Prostate gland (tissue), 2 donors: ENCODE results near the gene NRXN3. TPM values are rescaled to one million over a fixed set of nuclear protein-coding genes. Genes with fewer than 3 reads are reported as not detected.

Experiments
- DNase-seq: peaks from one replicate; pipeline ENCODE4 v3.0.0-alpha.2; 2019; ENCODE audit warnings: low spot score
- H3K27ac ChIP-seq, 2 donors: fragments of 200-600 bp; sonication (generic); 2 replicates each; pipeline ENCODE4 v1.5.1; 2017 to 2019
- H3K27me3 ChIP-seq: fragments of 200-600 bp; sonication (generic); replicated peaks from 2 replicates; pipeline ENCODE4 v1.5.1; 2019; ENCODE audit not compliant: insufficient read depth
- H3K36me3 ChIP-seq, 2 donors: fragments of 200-600 bp; sonication (generic); 1 replicate in 1 of 2; 2 replicates in 1 of 2; pipeline versions ENCODE4 v1.5.1 to v1.8.1; 2017 to 2019
- H3K4me1 ChIP-seq: fragments of 200-600 bp; sonication (generic); replicated peaks from 2 replicates; pipeline ENCODE4 v1.5.1; 2019
- H3K4me3 ChIP-seq, 2 donors: fragments of 200-600 bp; sonication (generic); 2 replicates each; pipeline ENCODE4 v1.5.1; 2017 to 2019
- H3K9me3 ChIP-seq: fragments of 200-600 bp; sonication (generic); 2 replicates; pipeline ENCODE4 v1.5.1; 2017
- POLR2A ChIP-seq: fragments of 450-650 bp; IDR thresholded peaks from one replicate; pipeline ENCODE4 v1.6.1; 2016; ENCODE audit warnings: antibody characterized with exemption, mild to moderate bottlenecking
- POLR2AphosphoS5 ChIP-seq: sonication (generic); formaldehyde crosslinking; IDR thresholded peaks from one replicate; pipeline ENCODE4 v1.6.1; 2017; ENCODE audit warnings: antibody characterized with exemption
- WGBS: methylation state at CpG from one replicate; pipeline ENCODE4 v1.1.5; 2018; 5-methylcytosine and 5-hydroxymethylcytosine counted together
- intact Hi-C: fragments of 100-400 bp; cut with DNase I; formaldehyde crosslinking; loops from one replicate; pipeline ENCODE4 v1.14.2; 2022
- total RNA-seq, 2 donors: library from RNA; depleted of rRNA; stranded (reverse); fragments of >200 nt; gene quantifications; one replicate each; pipeline ENCODE4 v1.1.0, GENCODE V29; 2016
- TF ChIP-seq, protein P1 (sequence below), 4 experiments: fragments of 200-600 bp in 2 of 4; fragments of 450-650 bp in 2 of 4; sonication (generic) in 2 of 4; IDR thresholded peaks; 1 replicate in 3 of 4; 2 replicates in 1 of 4; pipeline ENCODE4 v1.5.1; 2016 to 2019; ENCODE audit warnings: antibody characterized with exemption in 4 of 4, mild to moderate bottlenecking in 2 of 4, moderate library complexity in 2 of 4

Gene NRXN3
- total RNA-seq, 2 donors from 2014 or later, result 6.6 to 8.2 TPM

DNA sequence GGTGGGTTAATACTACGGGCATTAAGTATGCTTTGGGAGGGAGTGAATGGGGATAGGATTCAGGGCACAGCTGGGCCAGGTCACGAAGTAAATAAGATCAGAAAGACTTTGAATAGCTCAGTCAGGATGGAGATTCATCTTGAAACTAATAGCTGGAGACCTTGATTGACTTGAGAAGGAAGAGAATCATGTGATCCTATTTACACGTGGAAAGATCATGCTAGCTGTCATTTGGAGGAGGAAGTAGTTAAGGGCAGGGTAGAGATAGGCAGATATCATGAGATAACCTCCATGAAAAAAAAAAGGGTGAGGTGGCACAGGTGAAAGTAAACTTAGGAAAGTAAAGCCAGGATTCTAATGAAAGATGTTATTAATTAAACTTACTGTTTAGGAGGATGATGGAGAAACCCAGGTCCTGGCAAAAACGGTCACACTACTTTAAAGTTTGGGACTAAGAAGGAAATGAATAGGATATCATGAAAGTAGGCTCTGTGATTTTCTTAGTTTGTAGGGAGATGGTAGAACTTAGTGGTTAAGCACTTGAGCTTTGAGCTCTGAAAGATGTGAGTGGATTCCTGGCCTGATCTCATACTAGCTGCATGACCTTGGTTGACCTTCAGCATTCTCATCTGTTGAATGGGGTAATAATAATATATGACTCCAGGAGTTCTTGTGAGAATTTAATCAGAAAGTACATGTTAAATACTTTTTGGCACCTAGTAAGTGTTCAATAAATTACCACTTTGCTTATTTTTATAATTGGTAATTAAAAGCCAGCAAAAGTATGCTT lies 439.0 kb downstream of the NRXN3 start:
- Histone ChIP-seq H3K36me3 (no peaks in the 10 kb centered on the region), H3K9me3 (no peaks in the 10 kb centered on the region), H3K27me3 (no peaks in the 10 kb centered on the region), H3K27ac (no peak overlapping the region), H3K4me1 (no peaks in the 10 kb centered on the region), H3K4me3 (no peak overlapping the region)
- DNase-seq, result no peak
- intact Hi-C loops, result no loop called here
- TF ChIP-seq, protein P1, sequence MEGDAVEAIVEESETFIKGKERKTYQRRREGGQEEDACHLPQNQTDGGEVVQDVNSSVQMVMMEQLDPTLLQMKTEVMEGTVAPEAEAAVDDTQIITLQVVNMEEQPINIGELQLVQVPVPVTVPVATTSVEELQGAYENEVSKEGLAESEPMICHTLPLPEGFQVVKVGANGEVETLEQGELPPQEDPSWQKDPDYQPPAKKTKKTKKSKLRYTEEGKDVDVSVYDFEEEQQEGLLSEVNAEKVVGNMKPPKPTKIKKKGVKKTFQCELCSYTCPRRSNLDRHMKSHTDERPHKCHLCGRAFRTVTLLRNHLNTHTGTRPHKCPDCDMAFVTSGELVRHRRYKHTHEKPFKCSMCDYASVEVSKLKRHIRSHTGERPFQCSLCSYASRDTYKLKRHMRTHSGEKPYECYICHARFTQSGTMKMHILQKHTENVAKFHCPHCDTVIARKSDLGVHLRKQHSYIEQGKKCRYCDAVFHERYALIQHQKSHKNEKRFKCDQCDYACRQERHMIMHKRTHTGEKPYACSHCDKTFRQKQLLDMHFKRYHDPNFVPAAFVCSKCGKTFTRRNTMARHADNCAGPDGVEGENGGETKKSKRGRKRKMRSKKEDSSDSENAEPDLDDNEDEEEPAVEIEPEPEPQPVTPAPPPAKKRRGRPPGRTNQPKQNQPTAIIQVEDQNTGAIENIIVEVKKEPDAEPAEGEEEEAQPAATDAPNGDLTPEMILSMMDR (IDR thresholded peaks at IDR 0.05), result no peak
- WGBS, result 69% methylated on average over 4 of the region's 4 CpGs

DNA sequence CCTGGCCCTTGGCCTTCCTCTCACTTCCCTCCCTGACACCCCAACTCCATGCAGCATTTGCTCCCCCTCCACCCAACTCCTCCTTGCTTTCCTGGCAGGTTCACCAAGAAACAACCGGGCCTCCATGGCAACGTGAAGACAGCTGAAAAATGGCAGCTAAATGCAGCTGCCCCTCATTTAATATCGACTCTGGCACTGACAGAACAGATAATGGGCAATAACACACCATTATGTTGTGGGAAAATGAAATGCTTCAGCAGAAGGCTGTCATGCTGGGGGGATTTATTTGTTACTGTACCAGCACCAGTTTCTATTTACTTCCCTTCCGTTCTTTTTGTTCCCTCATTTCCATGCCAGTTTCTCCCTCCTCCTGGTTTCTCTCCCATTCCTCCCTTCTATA lies 440.8 kb downstream of the NRXN3 start:
- no peak for DNase-seq
- TF ChIP-seq, protein P1 (IDR thresholded peaks at IDR 0.05), result no peak
- TF ChIP-seq POLR2AphosphoS5 (no peak), POLR2A (no peak)
- Histone ChIP-seq H3K9me3 (no peaks in the 10 kb centered on the region), H3K27ac (no peak overlapping the region), H3K4me1 (no peaks in the 10 kb centered on the region), H3K27me3 (no peaks in the 10 kb centered on the region), H3K36me3 (no peaks in the 10 kb centered on the region), H3K4me3 (no peak overlapping the region)
- intact Hi-C loops, result no loop called here
- WGBS, result 89% methylated on average over 4 of the region's 4 CpGs

DNA sequence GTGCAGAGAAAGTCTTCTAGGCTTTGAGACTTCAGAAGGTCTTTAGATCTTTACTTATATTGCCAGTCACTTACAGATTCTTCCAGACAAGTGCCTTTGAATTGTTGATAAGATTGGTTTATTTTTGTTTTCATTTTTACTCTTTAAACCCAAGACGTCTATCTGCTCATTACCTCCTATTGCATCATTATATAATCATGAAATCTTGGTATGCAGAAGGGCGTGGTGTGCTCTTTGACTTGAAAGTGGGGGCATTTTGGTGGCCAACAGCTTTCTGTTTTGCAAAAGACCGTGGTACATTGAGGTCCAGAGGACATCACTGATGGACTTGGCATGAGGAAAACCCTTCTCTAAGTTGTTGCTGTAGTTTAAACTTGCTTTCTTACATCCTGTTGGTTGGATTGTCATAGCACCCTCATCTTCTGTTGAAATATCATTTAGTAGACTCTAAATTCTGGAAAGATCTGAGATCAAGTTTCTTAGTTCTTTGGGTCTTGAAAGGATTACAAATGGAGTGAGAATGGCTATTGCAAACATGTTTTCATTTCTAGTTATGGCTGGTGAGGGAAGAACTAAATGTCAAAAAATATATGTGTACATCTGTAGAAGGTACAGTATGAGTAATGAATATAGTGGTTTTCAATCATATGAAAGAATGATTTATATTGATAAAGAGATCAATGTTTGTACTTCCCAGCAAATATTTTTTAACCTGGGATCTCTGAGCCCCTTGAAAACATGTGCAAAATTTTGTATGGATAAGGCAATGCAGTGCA lies 441.8 kb downstream of the NRXN3 start:
- H3K9me3 ChIP-seq, result no peaks in the 10 kb centered on the region
- intact Hi-C loops, result no loop called here
- H3K36me3 ChIP-seq, result no peaks in the 10 kb centered on the region
- TF ChIP-seq POLR2A, result no peak
- TF ChIP-seq POLR2AphosphoS5, result no peak
- TF ChIP-seq, protein P1 (IDR thresholded peaks at IDR 0.05), result no peak
- no peak for DNase-seq
- no peak overlapping the region for H3K27ac ChIP-seq
- H3K4me3 ChIP-seq, result no peak overlapping the region
- H3K4me1 ChIP-seq, result no peaks in the 10 kb centered on the region
- no peaks in the 10 kb centered on the region for H3K27me3 ChIP-seq
- 75% methylated on average over 3 of the region's 3 CpGs for WGBS

DNA sequence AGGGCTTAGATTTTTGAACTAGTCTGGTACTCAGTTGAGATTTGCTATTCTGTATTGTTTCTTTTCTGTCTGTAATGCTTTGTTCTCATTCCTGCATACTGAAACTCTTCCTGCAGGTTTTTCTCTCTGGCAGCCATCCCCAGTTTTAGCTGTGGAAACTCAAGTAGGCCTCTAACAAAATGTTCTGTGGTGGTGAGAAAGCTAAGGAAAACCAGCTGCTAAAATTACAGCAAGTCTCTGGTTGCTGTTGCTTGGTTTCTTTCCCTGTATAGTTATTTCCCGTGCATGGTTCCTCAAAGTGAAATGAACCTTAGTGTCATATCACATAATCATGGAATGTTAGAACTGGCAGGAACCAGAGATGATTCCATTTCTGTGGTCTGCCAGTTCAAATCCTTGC lies 442.5 kb downstream of the NRXN3 start:
- no peaks in the 10 kb centered on the region for H3K27me3 ChIP-seq
- no peak overlapping the region for H3K4me3 ChIP-seq
- TF ChIP-seq POLR2A, result no peak
- TF ChIP-seq POLR2AphosphoS5, result no peak
- TF ChIP-seq, protein P1 (IDR thresholded peaks at IDR 0.05), result no peak
- H3K9me3 ChIP-seq, result no peaks in the 10 kb centered on the region
- no peaks in the 10 kb centered on the region for H3K36me3 ChIP-seq
- H3K4me1 ChIP-seq, result no peaks in the 10 kb centered on the region
- WGBS, result 59% methylated on average over 1 of the region's 1 CpG
- H3K27ac ChIP-seq, result no peak overlapping the region
- intact Hi-C loops, result no loop called here
- DNase-seq, result no peak

DNA sequence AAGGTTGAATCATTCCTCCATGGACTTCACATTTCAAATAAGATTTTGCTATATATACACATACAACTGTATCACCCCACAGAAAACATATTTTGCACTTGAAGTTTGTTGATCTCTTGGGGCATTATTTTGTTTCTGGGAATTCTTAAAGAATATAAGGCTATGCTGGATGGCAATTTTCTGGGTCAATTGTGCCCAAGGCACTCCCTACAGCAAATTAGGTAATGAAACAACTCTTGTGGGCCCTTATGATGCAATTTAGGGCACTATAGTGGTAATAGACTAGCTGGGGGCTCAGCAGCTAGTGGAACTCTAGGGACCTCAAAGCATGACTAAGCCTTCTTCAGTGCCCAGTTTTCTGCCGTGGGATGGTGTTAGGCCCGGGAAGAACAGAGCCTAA lies 444.4 kb downstream of the NRXN3 start:
- no peaks in the 10 kb centered on the region for H3K27me3 ChIP-seq
- intact Hi-C loops, result no loop called here
- no peak for TF ChIP-seq POLR2A
- no peak for TF ChIP-seq POLR2AphosphoS5
- TF ChIP-seq, protein P1 (IDR thresholded peaks at IDR 0.05), result no peak
- no peaks in the 10 kb centered on the region for H3K9me3 ChIP-seq
- no peak overlapping the region for H3K27ac ChIP-seq
- H3K4me1 ChIP-seq, result no peaks in the 10 kb centered on the region
- 93% methylated on average over 2 of the region's 2 CpGs for WGBS
- no peaks in the 10 kb centered on the region for H3K36me3 ChIP-seq
- DNase-seq, result no peak
- H3K4me3 ChIP-seq, result no peak overlapping the region
